Prostate gland (tissue), 2 donors: ENCODE data around the gene TMEM200B. TPM values are rescaled to one million over a fixed set of nuclear protein-coding genes. Genes with fewer than 3 reads are reported as not detected.

ENCODE experiments used
- DNase-seq: peaks from one replicate; pipeline ENCODE4 v3.0.0-alpha.2; 2019; ENCODE audit warnings: low spot score
- H3K27ac ChIP-seq, 2 donors: fragments of 200-600 bp; sonication (generic); 2 replicates each; pipeline ENCODE4 v1.5.1; 2017 to 2019
- H3K27me3 ChIP-seq: fragments of 200-600 bp; sonication (generic); replicated peaks from 2 replicates; pipeline ENCODE4 v1.5.1; 2019; ENCODE audit not compliant: insufficient read depth
- H3K36me3 ChIP-seq, 2 donors: fragments of 200-600 bp; sonication (generic); 1 replicate in 1 of 2; 2 replicates in 1 of 2; pipeline versions ENCODE4 v1.5.1 to v1.8.1; 2017 to 2019
- H3K4me1 ChIP-seq: fragments of 200-600 bp; sonication (generic); replicated peaks from 2 replicates; pipeline ENCODE4 v1.5.1; 2019
- H3K4me3 ChIP-seq, 2 donors: fragments of 200-600 bp; sonication (generic); 2 replicates each; pipeline ENCODE4 v1.5.1; 2017 to 2019
- H3K9me3 ChIP-seq: fragments of 200-600 bp; sonication (generic); 2 replicates; pipeline ENCODE4 v1.5.1; 2017
- CTCF ChIP-seq, 4 experiments: fragments of 200-600 bp in 2 of 4; fragments of 450-650 bp in 2 of 4; sonication (generic) in 2 of 4; IDR thresholded peaks; 1 replicate in 3 of 4; 2 replicates in 1 of 4; pipeline ENCODE4 v1.5.1; 2016 to 2019; ENCODE audit warnings: antibody characterized with exemption in 4 of 4, mild to moderate bottlenecking in 2 of 4, moderate library complexity in 2 of 4
- POLR2A ChIP-seq: fragments of 450-650 bp; IDR thresholded peaks from one replicate; pipeline ENCODE4 v1.6.1; 2016; ENCODE audit warnings: antibody characterized with exemption, mild to moderate bottlenecking
- POLR2AphosphoS5 ChIP-seq: sonication (generic); formaldehyde crosslinking; IDR thresholded peaks from one replicate; pipeline ENCODE4 v1.6.1; 2017; ENCODE audit warnings: antibody characterized with exemption
- WGBS: methylation state at CpG from one replicate; pipeline ENCODE4 v1.1.5; 2018; 5-methylcytosine and 5-hydroxymethylcytosine counted together
- intact Hi-C: fragments of 100-400 bp; cut with DNase I; formaldehyde crosslinking; loops from one replicate; pipeline ENCODE4 v1.14.2; 2022
- total RNA-seq, 2 donors: library from RNA; depleted of rRNA; stranded (reverse); fragments of >200 nt; gene quantifications; one replicate each; pipeline ENCODE4 v1.1.0, GENCODE V29; 2016

TMEM200B gene
- total RNA-seq, 2 donors from 2014 or later: 13.0 to 58.0 TPM

- no peak for DNase-seq
- Histone ChIP-seq H3K4me3 (peak overlapping the region; percentile 50 to 52), H3K9me3 (no peaks in the 10 kb centered on the region), H3K27me3 (no peaks in the 10 kb centered on the region), H3K36me3 (no peaks in the 10 kb centered on the region), H3K27ac (peak overlapping the region; percentile 83 to 90), H3K4me1 (peaks cover 3% of the 10 kb centered on the region)
- intact Hi-C loops: loop anchor here (2.0 to 5.0 kb wide), 3 partner anchors 56 to 78 kb away; partner anchors contain the start of gene SRSF4
- TF ChIP-seq POLR2AphosphoS5: peak; percentile 19
- TF ChIP-seq CTCF (IDR thresholded peaks at IDR 0.05): peak; percentile 38 to 85 (median 68)
- TF ChIP-seq POLR2A: peak; percentile 29
- WGBS: 4% methylated on average over 46 of the region's 85 CpGs
Measured at GRCh38 chr1:29124366-29125236, 898 bp upstream of the TMEM200B start.

DNA sequence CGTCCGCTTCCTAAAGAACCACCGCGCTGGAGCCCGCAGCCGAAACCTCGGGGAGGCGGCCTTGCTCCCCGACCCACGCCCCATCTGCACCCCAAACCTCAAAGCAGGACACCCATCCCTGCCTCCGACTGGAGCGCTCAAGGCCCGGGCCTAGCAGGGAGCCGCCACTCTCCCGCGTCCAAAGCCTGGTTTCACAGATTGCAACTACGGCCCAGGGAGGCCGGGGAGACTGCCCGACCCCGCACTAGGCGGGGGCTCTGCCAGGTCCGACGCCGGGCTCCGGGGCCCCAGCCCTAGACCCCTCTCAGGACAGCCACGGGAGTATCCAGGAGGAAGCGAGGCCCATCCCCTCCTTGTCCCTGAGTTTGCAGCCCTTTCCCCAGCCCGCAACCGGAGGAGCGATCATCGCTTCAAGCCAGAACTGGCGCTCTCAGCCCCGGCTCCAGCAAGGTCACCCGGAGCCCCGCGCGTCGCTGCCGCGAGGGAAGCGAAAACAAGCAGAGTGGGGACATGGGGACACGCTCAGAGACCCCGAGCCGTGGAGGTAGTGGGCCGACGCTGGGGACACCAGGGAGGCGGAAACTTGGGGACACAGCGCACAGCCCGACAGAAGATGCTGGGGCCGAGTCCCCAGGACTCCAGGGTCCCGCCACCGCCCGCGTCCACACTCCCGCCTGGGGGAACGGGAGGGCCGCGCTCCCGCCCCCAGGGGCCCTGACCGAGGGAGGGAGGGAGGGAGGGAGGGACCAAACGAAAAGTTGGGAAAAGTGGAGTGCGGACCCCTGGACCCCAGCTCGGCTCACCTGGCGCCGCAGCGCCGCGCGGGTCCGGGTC, 433 bp downstream of the TMEM200B start:
- intact Hi-C loops: loop anchor here (5.0 kb wide), 2 partner anchors 71 to 79 kb away; no protein-coding TSS in a partner anchor
- no peak for DNase-seq
- Histone ChIP-seq H3K9me3 (no peaks in the 10 kb centered on the region), H3K4me3 (peak overlapping the region; percentile 50 to 52), H3K36me3 (no peaks in the 10 kb centered on the region), H3K27me3 (no peaks in the 10 kb centered on the region), H3K27ac (peak overlapping the region; percentile 83 to 90), H3K4me1 (peaks cover 3% of the 10 kb centered on the region)
- 10% methylated on average over 63 of the region's 70 CpGs for WGBS
- no peak for TF ChIP-seq CTCF (IDR thresholded peaks at IDR 0.05)
- no peak for TF ChIP-seq POLR2A
- no peak for TF ChIP-seq POLR2AphosphoS5

GRCh38 chr1:29122682-29123052, 1.0 kb downstream of the TMEM200B start:
- H3K27me3 ChIP-seq: no peaks in the 10 kb centered on the region
- DNase-seq: no peak
- H3K9me3 ChIP-seq: no peaks in the 10 kb centered on the region
- no peak for TF ChIP-seq POLR2A
- TF ChIP-seq CTCF (IDR thresholded peaks at IDR 0.05): no peak
- no peak for TF ChIP-seq POLR2AphosphoS5
- intact Hi-C loops: loop anchor here (5.0 kb wide), 2 partner anchors 70 to 80 kb away; no protein-coding TSS in a partner anchor
- no peaks in the 10 kb centered on the region for H3K36me3 ChIP-seq
- WGBS: 10% methylated on average over 34 of the region's 34 CpGs
- peaks cover 3% of the 10 kb centered on the region for H3K4me1 ChIP-seq
- H3K27ac ChIP-seq: peak overlapping the region; percentile 83 to 90
- H3K4me3 ChIP-seq: peak overlapping the region; percentile 50 to 52

DNA sequence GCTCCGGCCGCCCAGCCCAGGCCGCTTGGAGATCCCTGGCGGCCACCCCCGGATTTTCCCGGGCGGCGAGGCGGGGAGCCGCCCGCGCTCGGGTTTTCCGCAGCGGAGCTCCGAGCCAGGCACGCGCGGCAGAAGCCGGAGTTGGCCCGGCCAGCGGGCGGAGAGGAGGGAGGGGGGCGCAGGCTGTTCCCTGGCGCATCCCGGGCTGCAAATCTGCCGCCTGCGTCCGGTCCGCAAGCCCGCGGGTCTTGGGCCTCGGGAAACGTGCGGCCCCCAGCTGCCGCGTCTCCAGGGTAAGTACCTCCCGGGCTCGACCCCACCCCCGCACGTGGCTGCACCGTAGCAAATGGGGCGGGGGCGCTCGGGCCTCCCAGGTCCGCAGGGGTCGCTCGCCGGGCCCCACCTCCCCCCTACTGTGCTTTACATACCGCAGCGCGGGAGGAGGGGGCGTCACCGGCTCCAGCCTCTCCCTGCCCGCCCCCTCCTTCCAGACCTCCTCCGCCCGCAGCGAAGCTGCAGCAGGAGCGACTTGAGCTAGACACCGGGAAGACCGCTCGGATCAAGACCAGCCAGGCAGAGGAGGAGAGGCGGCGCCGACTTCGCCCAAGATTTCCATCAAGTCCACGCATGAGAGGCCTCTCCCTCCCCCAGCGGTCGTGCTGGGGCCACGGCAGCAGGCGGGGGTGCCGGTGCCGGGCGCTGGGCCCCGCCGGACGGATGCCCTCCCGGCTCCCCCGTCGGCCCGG, 1.6 kb downstream of the TMEM200B start:
- peak overlapping the region; percentile 50 to 52 for H3K4me3 ChIP-seq
- no peaks in the 10 kb centered on the region for H3K36me3 ChIP-seq
- 1% methylated on average over 64 of the region's 81 CpGs for WGBS
- peaks cover 3% of the 10 kb centered on the region for H3K4me1 ChIP-seq
- peak overlapping the region; percentile 83 to 90 for H3K27ac ChIP-seq
- H3K27me3 ChIP-seq: no peaks in the 10 kb centered on the region
- peak in 1 of 4 experiments; percentile 5 for TF ChIP-seq CTCF (IDR thresholded peaks at IDR 0.05)
- no peak for TF ChIP-seq POLR2AphosphoS5
- intact Hi-C loops: loop anchor here (2.0 to 5.0 kb wide), 4 partner anchors 39 to 235 kb away; no protein-coding TSS in a partner anchor
- H3K9me3 ChIP-seq: no peaks in the 10 kb centered on the region
- no peak for DNase-seq
